RWPE2 (cell line): ENCODE results near the gene GFPT1.
A peak's percentile ranks its signal among the peaks of the same experiment; 100 is the strongest.

Source experiments
- ATAC-seq: fragments of 200-7000 bp; cut with Tn5 transposase; 3 replicates; pipeline ENCODE4 v1.9.1; 2021; ENCODE audit warnings: low read depth
- DNase-seq: peaks from one replicate; pipeline ENCODE4 v3.0.0-alpha.2; 2020; ENCODE audit warnings: low spot score
- H3K27ac ChIP-seq: fragments of 450-650 bp; 2 replicates; pipeline ENCODE4 v1.5.1; 2017; ENCODE audit warnings: mild to moderate bottlenecking; ENCODE audit not compliant: poor library complexity, severe bottlenecking
- H3K27me3 ChIP-seq: fragments of 250-450 bp; sonication (Bioruptor Pico); 2 replicates; pipeline ENCODE4 v1.5.1; 2021; ENCODE audit warnings: mild to moderate bottlenecking, moderate library complexity; ENCODE audit not compliant: insufficient read depth, poor library complexity, severe bottlenecking
- H3K36me3 ChIP-seq: fragments of 250-450 bp; sonication (Bioruptor Pico); 2 replicates; pipeline ENCODE4 v1.5.1; 2020; ENCODE audit warnings: low read depth, mild to moderate bottlenecking, moderate library complexity
- H3K4me1 ChIP-seq: fragments of 250-450 bp; sonication (Bioruptor Pico); 2 replicates; pipeline ENCODE4 v1.5.1; 2021; ENCODE audit warnings: mild to moderate bottlenecking, moderate library complexity; ENCODE audit not compliant: insufficient read depth, poor library complexity, severe bottlenecking
- H3K4me3 ChIP-seq: fragments of 250-450 bp; sonication (Bioruptor Pico); 2 replicates; pipeline ENCODE4 v1.5.1; 2021; ENCODE audit warnings: mild to moderate bottlenecking, moderate library complexity; ENCODE audit not compliant: severe bottlenecking
- H3K9me3 ChIP-seq: fragments of 250-450 bp; sonication (Bioruptor Pico); 2 replicates; pipeline ENCODE4 v1.5.1; 2021; ENCODE audit warnings: mild to moderate bottlenecking, moderate library complexity; ENCODE audit not compliant: severe bottlenecking
- CTCF ChIP-seq: fragments of 450-650 bp; IDR thresholded peaks from one replicate; pipeline ENCODE4 v1.5.1; 2017; ENCODE audit warnings: mild to moderate bottlenecking, moderate library complexity; ENCODE audit not compliant: poor library complexity, severe bottlenecking

Gene GFPT1

GRCh38 chr2:69393963-69394362, 6.9 kb upstream of the GFPT1 start:
- H3K27me3 ChIP-seq, result no peaks in the 10 kb centered on the region
- H3K27ac ChIP-seq, result no peak overlapping the region
- H3K4me1 ChIP-seq, result no peaks in the 10 kb centered on the region
- TF ChIP-seq CTCF, result no peak
- DNase-seq (no peak), ATAC-seq (no peak)
- H3K36me3 ChIP-seq, result peaks cover 8% of the 10 kb centered on the region; the same call in 1 of the 2 replicates
- no peaks in the 10 kb centered on the region for H3K9me3 ChIP-seq
- no peak overlapping the region for H3K4me3 ChIP-seq

GRCh38 chr2:69390471-69390870, 3.4 kb upstream of the GFPT1 start:
- H3K9me3 ChIP-seq, result no peaks in the 10 kb centered on the region
- no peak overlapping the region for H3K27ac ChIP-seq
- no peaks in the 10 kb centered on the region for H3K36me3 ChIP-seq
- no peak overlapping the region for H3K4me3 ChIP-seq
- TF ChIP-seq CTCF, result no peak
- H3K27me3 ChIP-seq, result no peaks in the 10 kb centered on the region
- peaks cover under 1% of the 10 kb centered on the region for H3K4me1 ChIP-seq
- DNase-seq (no peak), ATAC-seq (no peak)

GRCh38 chr2:69390001-69390400, 3.0 kb upstream of the GFPT1 start:
- no peak for ATAC-seq
- no peak overlapping the region for H3K27ac ChIP-seq
- peaks cover 3% of the 10 kb centered on the region; the same call in 1 of the 2 replicates for H3K36me3 ChIP-seq
- H3K9me3 ChIP-seq, result no peaks in the 10 kb centered on the region
- no peak for TF ChIP-seq CTCF
- no peaks in the 10 kb centered on the region for H3K27me3 ChIP-seq
- H3K4me1 ChIP-seq, result peaks cover 5% of the 10 kb centered on the region
- no peak for DNase-seq
- H3K4me3 ChIP-seq, result no peak overlapping the region

GRCh38 chr2:69389271-69389670, 2.2 kb upstream of the GFPT1 start:
- Histone ChIP-seq H3K36me3 (peaks cover 6% of the 10 kb centered on the region), H3K27ac (no peak overlapping the region), H3K4me1 (peaks cover 10% of the 10 kb centered on the region), H3K4me3 (no peak overlapping the region), H3K9me3 (no peaks in the 10 kb centered on the region), H3K27me3 (no peaks in the 10 kb centered on the region)
- DNase-seq (no peak), ATAC-seq (no peak)
- TF ChIP-seq CTCF, result no peak

- peak overlapping the region; percentile 62 for H3K27ac ChIP-seq
- ATAC-seq, result no peak
Measured at GRCh38 chr2:69387770-69388481, 899 bp upstream of the GFPT1 start.

More at GRCh38 chr2:69387770-69388481, 899 bp upstream of the GFPT1 start:
- H3K4me1 ChIP-seq, result peaks cover 17% of the 10 kb centered on the region
- H3K4me3 ChIP-seq, result peak overlapping the region; percentile 80
- no peak for TF ChIP-seq CTCF
- no peak for DNase-seq
- no peaks in the 10 kb centered on the region for H3K27me3 ChIP-seq
- peaks cover 20% of the 10 kb centered on the region for H3K36me3 ChIP-seq
- H3K9me3 ChIP-seq, result no peaks in the 10 kb centered on the region
